ENCODE measurements around the gene DNER.

The DNER gene

DNA sequence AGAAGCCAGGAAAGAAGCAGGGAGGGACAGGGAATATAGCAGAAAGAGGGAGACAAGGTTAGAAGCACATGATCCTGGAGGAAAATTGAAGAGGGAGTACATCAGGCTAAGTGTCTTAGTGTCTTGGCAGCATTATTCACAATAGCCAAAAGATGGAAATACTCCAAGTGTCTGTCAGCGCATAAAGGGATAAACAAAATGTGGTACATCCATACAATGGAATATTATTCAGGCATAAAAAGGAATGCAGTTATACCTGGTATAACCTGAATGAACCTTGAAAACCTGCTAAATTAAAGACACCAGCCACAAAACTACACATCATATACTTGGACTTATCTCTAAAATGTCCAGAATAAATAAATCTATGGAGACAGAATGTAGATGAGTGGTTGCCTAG is 224.2 kb downstream of the DNER start:
- DNase-seq (ENCODE audit: low read depth in 2 of 2): no peak

DNA sequence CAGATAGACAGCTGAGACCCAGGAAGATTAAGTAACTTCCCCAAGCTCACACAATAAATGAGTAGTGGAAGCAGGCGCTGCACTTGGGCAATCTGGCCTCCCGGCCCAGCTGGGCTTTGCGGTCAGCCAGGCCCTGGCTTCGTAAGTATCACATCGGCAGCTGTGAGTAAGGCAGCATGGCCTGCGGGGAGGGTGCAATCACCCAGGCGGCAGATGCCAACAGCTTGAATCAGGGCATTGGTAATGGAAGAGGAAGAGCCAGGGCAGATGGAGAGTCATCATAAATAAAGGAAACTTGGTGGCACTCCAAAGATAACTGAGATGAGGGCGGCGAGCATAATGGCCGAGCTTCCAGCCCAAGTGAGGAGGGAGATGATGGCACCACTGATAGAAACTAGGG is 225.3 kb downstream of the DNER start:
- DNase-seq (ENCODE audit: low read depth in 2 of 2): no peak

DNA sequence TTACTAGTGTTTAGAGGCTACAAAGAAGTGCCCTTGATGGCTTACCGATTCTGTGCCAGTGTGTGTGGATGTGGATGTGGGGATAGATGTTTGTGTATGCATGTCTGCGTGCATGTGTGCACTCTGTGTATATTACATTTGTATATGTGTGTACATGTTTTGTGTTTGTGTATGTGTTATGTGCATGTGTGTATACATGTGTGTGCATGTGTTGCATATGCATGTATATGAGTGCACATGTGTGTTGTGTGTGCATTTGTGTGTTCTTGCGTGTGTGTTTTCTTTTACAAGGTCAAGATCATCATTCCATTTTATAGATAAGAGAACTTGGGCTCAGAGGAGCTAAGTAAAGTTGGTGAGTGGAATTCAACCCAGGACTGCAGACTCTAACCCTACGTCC is 226.1 kb downstream of the DNER start:
- no peak for DNase-seq (ENCODE audit: low read depth in 2 of 2)

DNA sequence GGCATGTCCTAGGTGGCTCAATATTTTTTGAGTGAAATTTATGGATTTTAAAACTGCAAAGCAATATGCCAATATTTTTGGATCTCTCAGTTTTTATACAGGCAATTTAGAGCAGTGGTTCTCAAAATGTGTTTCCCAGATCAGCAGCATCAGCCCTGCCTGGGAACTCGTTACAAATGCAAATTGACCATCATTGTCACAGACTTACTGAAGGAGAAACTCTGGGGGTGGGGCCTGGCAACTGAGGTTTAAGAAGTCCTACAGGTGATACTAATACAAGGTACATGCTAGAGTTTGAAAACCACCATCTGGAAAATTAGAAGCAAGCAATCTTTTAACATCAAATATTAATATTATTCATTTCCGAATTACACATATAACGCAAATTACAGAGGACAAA is 227.7 kb downstream of the DNER start:
- no peak for DNase-seq (ENCODE audit: low read depth in 2 of 2)

DNA sequence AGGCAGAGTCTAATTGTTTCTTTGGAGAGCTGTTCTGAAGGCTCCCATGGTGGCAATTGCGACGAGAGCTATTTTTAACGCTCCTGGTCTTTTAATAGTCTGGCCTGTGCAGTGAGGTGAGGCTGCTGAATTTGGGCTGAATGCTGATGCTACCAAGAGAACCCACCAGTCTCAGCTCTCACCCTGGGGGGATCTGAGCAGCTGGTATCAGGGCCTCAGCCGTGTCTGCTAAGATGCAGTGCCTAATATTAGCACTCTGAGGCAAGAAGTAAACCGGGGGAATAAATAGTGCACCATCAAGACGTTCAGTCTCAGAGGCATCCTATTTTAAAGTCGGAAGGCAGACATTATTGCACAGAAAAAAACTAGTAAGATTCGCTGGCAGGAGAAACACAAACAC is 228.5 kb downstream of the DNER start:
- DNase-seq (ENCODE audit: low read depth in 2 of 2): no peak

DNA sequence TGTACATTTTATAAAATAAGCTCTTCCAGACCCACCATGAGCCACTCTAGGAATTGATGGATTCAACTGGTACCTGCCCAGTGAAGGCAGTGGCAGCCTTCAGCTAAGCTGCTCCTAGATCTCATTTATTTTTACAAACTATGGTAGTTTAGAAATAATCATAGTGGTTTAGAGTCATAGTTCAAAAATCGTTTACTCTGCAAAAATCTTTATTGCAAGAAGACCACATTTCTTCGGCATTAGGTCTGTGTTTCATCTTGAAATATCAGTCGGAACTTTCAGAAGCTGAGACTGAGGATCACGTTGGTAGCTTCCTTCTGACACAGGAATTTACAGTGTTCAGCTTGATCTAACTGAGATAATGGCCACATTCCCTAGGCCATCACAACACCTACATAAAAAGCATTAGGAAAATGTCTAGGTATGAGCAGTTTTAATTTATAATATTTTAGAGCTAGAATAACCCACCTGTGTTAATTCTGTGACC is 237.0 kb downstream of the DNER start:
- no peak for DNase-seq (ENCODE audit: low read depth in 2 of 2)

DNA sequence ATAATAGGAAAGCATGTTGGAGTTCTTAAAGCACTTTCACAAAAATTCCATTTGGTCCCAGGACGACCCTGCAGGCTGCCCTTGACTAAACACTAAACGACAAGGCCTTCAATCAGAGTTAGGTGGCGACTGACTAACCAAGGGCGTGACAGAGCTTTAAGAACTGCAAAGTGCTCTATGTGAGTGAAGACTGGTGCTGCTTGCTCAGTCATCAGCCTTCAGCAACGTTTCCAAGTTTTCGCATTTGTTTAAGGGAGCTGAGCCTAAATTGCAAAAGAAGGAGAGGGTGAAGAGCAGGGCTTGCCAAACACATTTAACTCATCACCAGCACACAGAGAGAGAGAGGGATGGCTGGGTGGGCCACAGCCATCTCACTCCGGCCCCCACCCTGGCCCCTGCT is 238.6 kb downstream of the DNER start:
- DNase-seq (ENCODE audit: low read depth in 2 of 2): no peak

DNA sequence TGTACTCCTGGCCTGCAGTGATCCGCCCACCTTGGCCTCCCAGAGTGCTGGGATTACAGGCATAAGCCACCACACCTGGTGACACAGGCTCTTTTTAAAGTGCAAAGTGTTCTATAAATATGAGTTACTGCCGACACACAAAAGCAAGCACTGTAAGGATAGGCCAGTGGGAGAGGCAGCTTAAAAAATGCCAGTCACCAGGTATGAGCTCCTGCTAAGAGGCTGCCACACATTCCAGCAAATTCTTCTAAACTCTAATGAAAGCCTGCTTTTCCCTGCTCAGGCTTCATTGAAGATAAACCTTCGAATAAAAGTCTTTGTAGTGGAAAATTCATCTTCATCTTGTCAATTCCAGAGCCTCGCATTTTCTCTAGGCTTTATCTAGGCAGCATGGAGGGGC is 240.2 kb downstream of the DNER start:
- no peak for DNase-seq (ENCODE audit: low read depth in 2 of 2)

DNA sequence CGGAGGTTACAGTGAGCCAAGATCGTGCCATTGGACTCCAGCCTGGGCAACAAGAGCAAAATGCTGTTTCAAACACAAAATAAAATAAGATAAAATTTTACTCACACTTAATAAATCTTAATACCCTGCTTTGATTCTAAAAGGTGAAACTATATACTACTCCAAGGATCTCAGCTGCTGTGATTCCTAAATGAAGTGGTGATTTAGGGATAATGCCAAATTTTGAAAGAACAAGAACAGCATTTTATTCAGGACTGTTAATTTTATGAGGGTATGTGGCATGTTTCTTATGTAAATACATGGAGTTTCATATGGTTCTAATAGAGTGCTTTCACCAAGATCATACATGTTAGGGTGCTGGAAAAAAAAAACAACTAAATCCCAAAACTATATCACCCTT is 243.6 kb downstream of the DNER start:
- no peak for DNase-seq (ENCODE audit: low read depth in 2 of 2)

DNA sequence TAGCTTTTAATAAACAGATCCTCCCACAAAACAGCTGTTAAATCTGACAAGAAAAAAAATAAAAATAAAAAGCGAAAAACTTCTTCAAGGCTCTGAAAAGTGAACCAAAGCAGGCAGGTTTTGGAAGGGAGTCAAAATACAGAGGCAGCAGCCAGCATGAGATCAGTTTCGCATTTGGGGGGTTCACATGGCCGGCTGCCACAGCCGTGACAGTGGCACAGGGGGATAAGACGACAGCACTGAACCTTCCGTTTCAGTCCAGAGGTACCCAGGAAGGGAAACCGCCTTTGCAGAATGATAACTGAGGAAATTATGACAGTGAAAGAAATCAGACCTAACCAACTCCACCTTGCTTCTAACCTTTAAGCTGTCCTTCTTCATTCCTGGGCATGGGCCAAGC is 246.6 kb downstream of the DNER start:
- no peak for DNase-seq (ENCODE audit: low read depth in 2 of 2)

DNA sequence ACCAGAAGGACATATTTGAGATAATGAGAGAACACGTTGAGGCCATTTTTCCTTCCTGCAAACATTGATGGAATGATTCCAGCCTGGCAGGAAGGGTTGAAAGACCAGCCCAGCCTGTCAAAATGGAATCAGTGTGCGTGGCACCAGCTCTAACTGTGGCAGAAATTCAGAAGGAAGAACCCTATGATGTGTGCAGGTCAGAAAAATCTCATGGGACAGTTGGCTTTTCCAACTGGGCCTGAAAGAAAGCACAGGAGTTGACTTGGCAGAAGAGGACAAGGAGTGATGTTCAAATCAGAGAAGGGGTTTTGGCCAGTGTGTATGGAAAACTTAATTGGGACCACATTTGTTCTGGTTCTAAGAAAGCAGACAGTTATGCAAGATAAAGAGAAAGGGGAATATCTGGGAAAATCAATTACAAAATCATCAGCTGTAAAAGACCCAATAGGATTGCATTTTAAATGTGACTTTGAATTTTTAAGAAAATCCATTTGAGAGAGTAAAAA is 250.5 kb downstream of the DNER start:
- no peak for DNase-seq (ENCODE audit: low read depth in 2 of 2)

DNA sequence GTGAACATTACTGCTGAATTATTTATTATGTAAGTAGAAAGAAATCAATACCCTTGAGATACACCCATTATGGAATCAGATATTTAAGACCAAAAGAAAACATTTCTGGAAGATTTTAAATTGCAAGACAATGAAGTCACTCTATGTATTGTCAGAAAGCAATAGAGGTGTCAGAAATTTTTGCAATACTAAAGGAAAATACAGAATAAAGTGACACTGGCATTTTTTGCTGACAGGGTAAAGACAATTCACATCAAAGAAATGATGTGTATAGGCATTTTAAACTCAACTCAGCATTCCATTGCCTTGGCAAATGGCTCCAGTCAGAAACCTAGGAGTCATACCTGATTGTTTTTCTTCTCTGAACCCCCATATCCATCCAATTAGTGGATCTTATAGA is 252.2 kb downstream of the DNER start:
- DNase-seq (ENCODE audit: low read depth in 2 of 2): no peak

DNA sequence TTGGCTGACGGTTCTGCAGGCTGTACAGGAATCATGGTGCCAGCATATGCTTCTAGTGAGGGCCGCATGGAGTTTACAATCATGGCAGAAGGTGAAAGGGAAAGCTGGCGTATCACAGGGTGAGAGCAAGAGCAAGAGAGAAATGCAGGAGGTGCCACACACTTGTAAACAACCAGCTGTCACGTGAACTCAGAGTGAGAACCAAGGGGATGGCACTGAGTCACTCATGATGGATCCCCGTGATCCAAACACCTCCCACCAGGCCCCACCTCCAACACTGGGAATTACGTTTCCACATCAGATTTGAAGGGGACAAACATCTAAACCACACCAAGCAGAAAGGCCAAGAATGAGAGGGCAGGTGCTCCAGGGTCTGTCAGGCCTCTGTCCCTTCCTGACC is 258.3 kb downstream of the DNER start:
- DNase-seq (ENCODE audit: low read depth in 2 of 2): no peak

DNA sequence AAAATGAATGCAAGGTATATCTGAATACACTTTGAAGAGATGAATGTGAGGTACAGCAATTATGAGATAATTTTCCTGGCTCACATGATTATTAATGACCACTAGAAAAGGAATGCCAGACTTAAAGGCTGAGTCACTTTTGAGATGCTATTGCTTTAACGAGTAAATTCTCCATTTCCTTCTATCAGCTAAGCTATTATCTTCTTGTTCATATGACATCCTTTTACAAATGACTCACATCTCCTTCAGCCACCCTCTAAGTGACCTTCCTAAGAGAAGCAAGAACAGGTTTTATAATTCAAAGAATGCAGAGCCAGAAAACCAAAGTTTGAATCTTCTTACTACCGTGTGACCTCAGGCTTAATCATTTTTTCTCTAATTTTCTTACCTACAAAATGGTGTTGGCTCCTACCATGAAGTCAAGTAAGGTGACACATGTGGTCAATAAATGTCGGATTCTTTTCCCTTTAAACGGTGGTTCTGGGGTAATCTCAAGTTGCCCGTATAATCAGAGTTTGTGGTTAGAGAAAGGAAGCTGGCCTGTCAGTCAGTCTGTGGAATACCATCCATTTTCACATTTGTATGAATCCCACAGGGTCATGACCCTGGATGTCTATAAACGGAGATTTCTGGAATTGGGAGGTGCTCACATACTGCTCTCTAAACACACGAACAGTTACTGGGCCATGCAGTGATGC is 259.3 kb downstream of the DNER start:
- no peak for DNase-seq (ENCODE audit: low read depth in 2 of 2)

DNA sequence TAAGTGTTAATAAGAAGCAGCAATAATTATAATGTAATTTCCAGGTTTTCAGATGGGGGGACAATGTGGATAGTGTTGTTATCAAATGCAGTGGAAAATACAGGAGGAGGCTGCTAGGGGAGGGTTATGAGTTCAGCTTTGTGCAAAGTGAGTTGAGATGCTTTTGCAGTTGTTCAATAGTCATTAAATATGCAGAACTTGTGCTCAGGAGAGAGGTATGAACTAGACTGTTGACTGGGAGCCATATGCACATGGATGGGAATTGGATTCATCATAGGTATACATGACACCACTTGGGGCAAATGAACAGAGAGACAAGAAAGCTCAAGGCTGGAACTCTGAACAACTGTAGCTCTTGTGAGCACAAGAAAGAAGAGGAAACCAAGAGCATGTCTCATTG is 261.1 kb downstream of the DNER start:
- no peak for DNase-seq (ENCODE audit: low read depth in 2 of 2)

DNA sequence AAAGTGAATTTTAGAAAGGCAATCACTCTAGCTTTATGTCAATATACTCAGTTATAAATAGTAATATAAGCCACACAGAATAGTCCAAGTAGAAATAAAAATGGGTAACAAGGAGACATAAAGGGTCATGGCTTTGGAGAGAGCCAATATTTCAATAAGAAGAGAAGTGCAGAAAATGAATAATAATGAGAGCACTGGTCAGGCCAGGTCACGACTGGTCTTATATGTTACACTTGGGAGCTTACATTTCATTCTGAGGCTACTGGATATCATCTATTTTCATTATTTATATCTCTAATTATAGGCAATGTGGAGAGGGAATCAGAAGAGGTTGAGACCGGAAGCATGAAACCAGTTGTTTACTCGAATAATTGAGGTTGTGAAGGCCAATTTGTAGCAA is 262.5 kb downstream of the DNER start:
- no peak for DNase-seq (ENCODE audit: low read depth in 2 of 2)

DNA sequence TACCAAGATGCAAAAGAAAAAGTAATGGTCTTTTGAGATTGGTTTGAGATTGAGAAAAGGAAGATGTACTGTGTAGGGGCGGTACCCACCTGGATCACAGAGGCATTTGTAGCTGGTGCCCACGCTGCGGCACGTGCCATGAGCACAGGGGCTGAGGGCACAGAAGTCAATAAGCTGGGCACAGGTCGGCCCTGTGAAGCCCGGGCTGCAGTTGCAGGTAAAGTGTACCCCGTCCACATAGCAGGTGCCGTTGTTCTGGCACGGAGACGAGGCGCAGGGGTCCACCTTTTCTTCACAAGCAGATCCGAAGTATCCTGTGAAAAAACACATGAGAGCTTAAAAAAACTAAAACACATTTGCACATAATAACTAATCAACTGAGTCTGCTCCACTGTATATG is 267.1 kb downstream of the DNER start:
- no peak for DNase-seq (ENCODE audit: low read depth in 2 of 2)

DNA sequence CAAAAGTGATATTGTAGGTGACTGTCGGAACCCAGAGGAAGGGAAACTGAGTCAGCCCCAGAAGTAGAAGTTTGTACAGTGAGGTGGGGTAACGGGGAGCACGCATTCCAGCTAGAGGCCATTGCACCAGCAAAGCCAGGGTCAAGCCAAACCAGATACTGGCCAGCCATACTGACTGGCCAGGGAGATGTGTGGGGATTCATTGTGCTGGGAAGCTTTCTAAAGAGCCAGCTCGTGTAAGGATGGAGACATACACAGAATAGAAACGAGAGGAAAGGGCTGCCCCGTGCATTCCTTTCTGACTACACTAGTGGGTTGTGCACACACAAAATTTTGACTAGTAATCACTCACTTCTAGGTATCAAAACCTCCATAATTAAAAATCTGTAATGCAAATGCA is 268.0 kb downstream of the DNER start:
- DNase-seq (ENCODE audit: low read depth in 2 of 2): no peak

DNA sequence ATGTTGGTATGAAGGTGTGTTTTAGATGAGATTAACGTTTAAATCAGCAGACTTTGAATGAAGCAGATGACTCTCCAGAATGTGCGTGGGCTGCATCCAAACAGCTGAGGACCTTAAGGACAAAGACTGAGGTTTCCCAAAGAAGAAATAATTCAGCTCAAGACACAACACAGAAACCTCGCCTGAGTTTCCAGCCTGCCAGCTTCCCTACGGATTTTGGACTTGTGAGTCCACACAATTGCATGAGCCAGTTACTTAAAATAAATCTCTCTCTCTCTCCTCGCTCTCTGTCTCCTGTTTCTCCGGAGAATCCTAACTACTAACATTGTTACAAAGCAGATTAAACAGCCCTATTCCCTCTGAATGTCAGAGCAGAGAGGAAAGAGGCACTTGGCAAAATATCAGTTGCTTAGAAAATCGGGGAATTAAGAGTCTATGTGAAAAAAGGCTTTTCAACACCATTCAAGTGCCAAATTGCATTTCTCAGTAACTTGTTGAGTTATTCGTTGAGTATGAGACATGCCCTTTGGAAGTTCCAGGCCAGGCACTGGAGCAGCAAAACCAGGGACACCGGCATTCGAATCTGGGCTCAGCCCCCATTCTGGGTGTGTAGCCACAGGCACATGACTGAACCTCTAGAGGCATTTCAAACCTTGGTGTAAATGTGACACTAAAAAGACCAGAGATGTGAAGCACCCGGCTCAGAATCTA is 268.7 kb downstream of the DNER start:
- no peak for DNase-seq (ENCODE audit: low read depth in 2 of 2)

DNA sequence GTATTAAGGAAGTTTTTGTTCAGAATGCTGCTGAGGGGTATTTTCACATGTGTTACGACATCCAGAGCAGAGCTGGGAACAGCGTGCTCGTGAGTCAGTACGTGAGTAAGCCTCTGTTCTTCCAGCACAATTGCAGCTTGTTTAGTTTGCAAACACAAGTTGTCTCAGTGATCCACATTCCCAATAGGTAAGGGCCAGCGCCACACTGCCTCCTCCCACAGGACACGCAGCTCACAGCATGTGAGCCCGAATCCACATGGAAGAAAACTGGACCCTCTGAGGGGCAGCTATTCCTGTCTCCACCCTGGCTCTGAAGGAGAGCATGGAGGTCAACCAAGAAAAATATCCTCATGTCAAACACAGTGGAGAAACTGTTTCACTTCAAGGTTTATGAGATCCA is 269.3 kb downstream of the DNER start:
- no peak for DNase-seq (ENCODE audit: low read depth in 2 of 2)

DNA sequence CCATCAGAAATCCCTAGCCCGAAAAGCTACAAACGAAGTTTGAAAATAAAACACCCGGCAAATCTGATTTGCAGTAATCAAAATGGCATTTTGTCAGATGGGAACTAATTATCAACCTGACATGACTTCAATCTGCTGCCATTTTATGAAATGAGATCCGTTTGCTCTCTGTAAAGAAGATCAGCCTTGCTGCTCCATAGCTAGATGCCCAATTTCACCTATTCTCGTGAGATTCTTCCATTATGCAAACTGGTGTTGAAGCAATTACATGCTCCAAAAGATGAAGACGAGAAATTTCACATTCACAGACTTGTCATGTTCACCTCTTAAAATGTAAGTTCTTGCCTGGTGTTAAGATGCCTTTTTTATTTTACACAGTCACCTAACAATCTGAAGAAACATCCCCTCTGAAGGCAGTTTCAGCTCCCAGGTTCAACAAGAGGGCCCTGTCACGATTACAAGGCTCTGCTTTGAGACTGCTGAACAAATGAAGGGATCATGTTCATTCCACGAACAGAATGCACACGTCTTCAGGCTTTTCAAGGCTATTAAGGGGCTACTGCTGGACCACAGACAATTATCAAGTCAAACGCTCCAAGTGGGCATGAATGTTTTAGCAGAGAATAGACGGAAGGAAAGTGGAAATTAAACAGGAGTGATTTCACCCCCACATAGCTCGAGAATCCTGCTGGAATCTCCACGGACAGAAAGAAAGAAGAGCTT is 270.6 kb downstream of the DNER start:
- DNase-seq (ENCODE audit: low read depth in 2 of 2): no peak

DNA sequence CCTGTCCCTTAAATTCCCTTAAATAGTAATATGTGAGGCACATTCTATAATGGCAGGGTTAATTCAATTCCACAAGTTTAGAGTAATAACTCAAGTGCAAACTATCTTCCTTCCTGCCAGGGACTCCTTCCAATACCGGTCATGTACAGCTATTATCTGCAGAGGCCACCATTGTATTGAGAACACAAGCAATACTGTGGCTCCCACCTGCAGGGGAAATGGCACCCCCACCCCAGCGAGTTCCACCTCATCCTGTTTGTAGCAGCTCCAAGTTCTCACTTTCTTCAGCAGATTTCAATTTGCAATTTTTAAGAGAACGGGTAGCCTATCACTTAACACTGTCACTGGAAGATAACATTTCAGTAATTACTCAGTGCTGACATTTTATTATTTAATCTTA is 271.2 kb downstream of the DNER start:
- DNase-seq (ENCODE audit: low read depth in 2 of 2): no peak
